SH-SY5Y (cell line): ENCODE results near the gene GFY.

Experiments used
- GATA2 ChIP-seq: IDR thresholded peaks from 2 replicates; pipeline ENCODE4 v1.6.1; 2011; ENCODE audit warnings: mild to moderate bottlenecking, low read depth, low read length
- GATA3 ChIP-seq: IDR thresholded peaks from 2 replicates; pipeline ENCODE4 v1.6.1; 2011; ENCODE audit warnings: low read depth, mild to moderate bottlenecking, low read length, moderate library complexity

GRCh38 chr19:49441210-49441959 is 16.2 kb downstream of the GFY start, which contains the start of gene SLC17A7:
- TF ChIP-seq GATA3 (no peak), GATA2 (no peak)
